Activated naive CD4-positive, alpha-beta T cell treated with anti-CD3 and anti-CD28 coated beads, Interleukin-2, amount 50 U/mL, for 72 hours (primary cell): ENCODE data around the gene KRT222. TPM values are rescaled to one million over a fixed set of nuclear protein-coding genes. Genes with fewer than 3 reads are reported as not detected.

ENCODE experiments used
- ATAC-seq, 2 donors: fragments of 150-1000 bp; cut with Tn5 transposase; 2 replicates each; pipeline ENCODE4 v1.10.0; 2021; ENCODE audit warnings: mild to moderate bottlenecking in 2 of 2, moderate library complexity in 2 of 2
- DNase-seq, 2 donors: peaks; one replicate each; pipeline ENCODE4 v3.0.0; 2021 to 2022; ENCODE audit warnings: low spot score in 2 of 2
- H3K27ac Mint-ChIP-seq, 2 donors: one replicate each; pipeline ENCODE4 v1.8.0; 2022; ENCODE audit warnings: mild to moderate bottlenecking in 2 of 2, mixed read lengths in 2 of 2
- H3K36me3 Mint-ChIP-seq, 2 donors: one replicate each; pipeline ENCODE4 v1.8.0; 2022; ENCODE audit warnings: mixed read lengths in 2 of 2
- H3K9me3 Mint-ChIP-seq, 2 donors: one replicate each; pipeline ENCODE4 v1.8.0; 2022; ENCODE audit warnings: mixed read lengths in 2 of 2
- total RNA-seq, 2 donors: library from RNA; stranded (reverse); gene quantifications; one replicate each; pipeline ENCODE4 v1.2.3, GENCODE V29; 2022

KRT222 gene
- total RNA-seq, 2 donors from 2014 or later = not detected

DNA sequence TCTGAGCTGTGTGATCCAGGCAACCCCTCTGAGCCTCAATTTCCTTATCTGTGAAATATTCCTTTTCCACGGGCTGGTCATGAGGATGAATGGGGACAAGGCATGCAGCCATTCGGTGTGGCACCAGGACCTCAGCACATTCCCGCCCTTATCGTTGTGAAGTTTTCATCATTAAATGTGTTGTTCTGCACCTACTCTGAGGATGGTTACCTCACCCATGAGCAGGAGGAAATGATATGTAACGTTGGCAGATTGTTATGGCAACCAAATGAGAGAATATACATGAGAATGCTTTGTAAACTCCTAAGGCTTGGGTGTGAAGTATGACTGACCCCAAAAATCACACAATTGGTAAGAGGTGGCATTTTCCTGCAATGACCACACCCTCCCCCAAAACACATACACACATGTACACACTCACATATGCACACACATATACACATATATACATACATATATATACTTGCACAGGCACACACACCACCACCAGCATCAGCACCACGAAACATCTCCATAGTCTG is 56.9 kb downstream of the KRT222 start:
- peak; percentile 51 to 75 for ATAC-seq
- H3K27ac Mint-ChIP-seq = peak overlapping the region; percentile 91 to 94
- DNase-seq = no peak
- H3K9me3 Mint-ChIP-seq = no peaks in the 10 kb centered on the region
- H3K36me3 Mint-ChIP-seq = no peaks in the 10 kb centered on the region

DNA sequence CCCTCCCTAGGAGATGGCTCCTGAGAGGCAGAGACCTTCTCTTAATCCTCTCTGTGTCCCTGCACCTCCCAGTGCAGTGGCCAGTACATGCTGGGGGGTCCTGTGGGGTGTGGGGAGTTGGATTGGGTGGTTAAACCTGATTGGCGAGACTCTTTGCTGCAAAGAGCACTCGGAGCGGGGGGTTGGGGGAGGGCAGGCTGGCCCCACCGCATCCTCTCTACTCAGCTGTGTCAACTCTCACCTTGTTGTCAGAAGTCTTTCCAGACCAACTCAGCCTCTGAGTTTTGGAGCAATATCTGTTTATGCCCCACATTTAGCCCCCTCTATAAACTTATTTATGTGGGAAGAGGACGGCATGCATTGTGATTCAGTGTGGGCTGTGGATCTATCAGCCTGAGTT is 57.3 kb downstream of the KRT222 start:
- DNase-seq = peak in 1 of 2 donors; percentile 60

DNA sequence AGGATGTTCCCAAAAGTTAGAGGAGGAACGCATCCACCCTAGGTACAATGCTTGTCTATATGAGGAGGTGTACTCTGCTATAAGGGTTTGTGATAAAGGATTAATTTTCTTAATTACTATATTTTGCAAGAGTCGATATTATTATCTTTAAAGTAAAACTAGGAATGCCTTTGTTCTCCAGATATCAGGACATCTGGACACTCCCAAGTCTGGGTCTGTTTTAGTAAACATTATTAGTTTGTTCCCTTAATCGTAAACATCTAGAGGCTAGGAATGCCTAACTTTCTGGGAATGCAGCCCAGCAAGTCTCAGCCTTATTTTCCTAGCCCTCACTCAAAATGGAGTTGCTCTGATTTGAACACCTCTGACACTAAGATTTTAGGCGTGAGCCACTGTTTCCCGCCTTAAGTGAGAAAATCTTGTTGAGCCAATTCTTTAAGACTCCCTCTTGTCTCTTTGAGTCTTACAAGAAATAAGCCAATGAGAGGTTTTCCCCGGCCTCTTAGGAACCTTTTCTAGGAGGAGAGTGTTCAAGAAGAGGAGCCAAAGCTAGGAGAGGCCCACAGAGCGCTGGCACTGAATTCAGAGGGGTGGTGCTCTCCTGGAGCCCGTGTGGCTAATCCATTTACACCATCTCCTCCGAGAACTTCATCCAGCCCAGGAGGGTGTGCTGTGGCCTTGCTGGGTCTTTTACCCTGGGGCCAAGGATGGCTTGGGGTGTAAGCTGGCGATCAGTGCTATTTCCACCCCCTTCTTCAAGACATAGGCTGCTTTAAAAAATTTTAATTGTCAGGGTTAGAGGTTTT is 58.2 kb downstream of the KRT222 start:
- H3K27ac Mint-ChIP-seq = peak overlapping the region; percentile 94 to 98
- no peak for ATAC-seq
- DNase-seq = no peak
- H3K36me3 Mint-ChIP-seq = no peaks in the 10 kb centered on the region
- H3K9me3 Mint-ChIP-seq = no peaks in the 10 kb centered on the region

More for the DNA sequence above, 57.3 kb downstream of the KRT222 start:
- H3K36me3 Mint-ChIP-seq = no peaks in the 10 kb centered on the region
- peak overlapping the region; percentile 91 to 94 for H3K27ac Mint-ChIP-seq
- ATAC-seq = peak; percentile 1 to 27
- no peaks in the 10 kb centered on the region for H3K9me3 Mint-ChIP-seq

DNA sequence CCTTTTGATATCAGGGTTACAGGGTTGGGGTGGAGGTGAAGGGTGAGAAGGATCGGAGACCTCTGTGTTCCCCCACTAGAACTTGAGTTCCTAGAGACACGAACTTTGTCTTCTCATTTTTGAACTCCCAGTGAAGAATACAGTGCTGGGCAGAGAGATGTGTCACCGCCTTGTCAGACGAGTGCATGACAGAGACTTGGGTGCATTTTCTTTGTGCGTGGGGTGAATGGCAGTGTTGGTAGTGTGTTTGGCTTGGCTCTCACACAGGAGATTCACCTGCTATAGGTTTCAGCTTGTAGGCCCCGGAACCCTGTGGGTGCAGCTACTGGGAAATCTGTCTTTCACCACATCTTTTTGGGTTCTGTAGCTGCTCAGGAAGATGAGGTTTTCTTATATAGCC is 59.7 kb downstream of the KRT222 start:
- peak; percentile 64 to 77 for DNase-seq

More for the DNA sequence above, 59.7 kb downstream of the KRT222 start:
- peak; percentile 64 for ATAC-seq
- Mint-ChIP-seq H3K9me3 (no peaks in the 10 kb centered on the region), H3K36me3 (peaks cover 0 to 6% of the 10 kb centered on the region in 2 donors), H3K27ac (peak overlapping the region; percentile 95 to 98)

Other genes with a start within 250 kb of the KRT222 start
- gene TOP2A, start 247.3 kb downstream of the KRT222 start, total RNA-seq = 100 to 1,000 TPM; 283 to 508 TPM
- gene IGFBP4, start 221.7 kb downstream of the KRT222 start, total RNA-seq = 10 to 100 TPM in 1 of 2 donors, 1 to 10 TPM in 1; 8.4 to 85.1 TPM
- gene TNS4, start 163.6 kb downstream of the KRT222 start, total RNA-seq = 10 to 100 TPM in 1 of 2 donors, 1 to 10 TPM in 1; 1.7 to 11.6 TPM
- 100 to 1,000 TPM; 287 to 301 TPM for gene CCR7, start 99.7 kb downstream of the KRT222 start, total RNA-seq
- gene SMARCE1, start 17.4 kb downstream of the KRT222 start, total RNA-seq = 10 to 100 TPM; 85.6 to 93.9 TPM
- gene KRT24, start 38.6 kb upstream of the KRT222 start, total RNA-seq = not detected
- gene KRT25, start 90.2 kb upstream of the KRT222 start, total RNA-seq = not detected
- not detected for gene KRT26, start 107.0 kb upstream of the KRT222 start, total RNA-seq
- not detected for gene KRT27, start 117.4 kb upstream of the KRT222 start, total RNA-seq
- not detected for gene KRT28, start 134.8 kb upstream of the KRT222 start, total RNA-seq
- gene KRT10, start 157.4 kb upstream of the KRT222 start, total RNA-seq = 10 to 100 TPM; 28.2 to 33.2 TPM
- not detected for gene KRT12, start 202.0 kb upstream of the KRT222 start, total RNA-seq
- gene KRT20, start 220.1 kb upstream of the KRT222 start, total RNA-seq = not detected